CD4-positive, alpha-beta T cell treated with Interleukin-6 for 4 hours (primary cell): ENCODE measurements around the gene DERA.
"Not testable (repeated sequence)": the region's sequence is repeated elsewhere in the genome, so short reads cannot be mapped to it uniquely, and the experiment has no call there.

Experiments used
- DNase-seq: peaks from one replicate; pipeline ENCODE4 v3.0.0-alpha.2; 2020; ENCODE audit warnings: mixed read lengths

DERA gene

GRCh38 chr12:16016748-16017147 is 105.6 kb downstream of the DERA start:
- DNase-seq = no peak

- DNase-seq = no peak
These were observed 107.2 kb downstream of the DERA start for GRCh38 chr12:16018306-16018705.

GRCh38 chr12:16019136-16019535 is 108.0 kb downstream of the DERA start:
- DNase-seq = no peak

GRCh38 chr12:16020031-16020430 is 108.9 kb downstream of the DERA start:
- DNase-seq = no peak

- DNase-seq = no peak
These were observed 109.9 kb downstream of the DERA start for GRCh38 chr12:16021026-16021425.

GRCh38 chr12:16021676-16022075 is 110.5 kb downstream of the DERA start:
- no peak for DNase-seq

- no peak for DNase-seq
These were observed 115.9 kb downstream of the DERA start for GRCh38 chr12:16027002-16027401.

GRCh38 chr12:16030744-16031143 is 119.6 kb downstream of the DERA start:
- DNase-seq = no peak

- DNase-seq = no peak
These were observed 123.1 kb downstream of the DERA start for GRCh38 chr12:16034136-16034817.

- no peak for DNase-seq
These were observed 124.9 kb downstream of the DERA start for GRCh38 chr12:16036073-16036472.

GRCh38 chr12:16037533-16037932 is 126.4 kb downstream of the DERA start:
- no peak for DNase-seq

GRCh38 chr12:16043480-16043879 is 132.3 kb downstream of the DERA start:
- DNase-seq = no peak

- no peak for DNase-seq
These were observed 135.1 kb downstream of the DERA start for GRCh38 chr12:16046266-16046665.

GRCh38 chr12:16048511-16048910 is 137.4 kb downstream of the DERA start:
- no peak for DNase-seq

- no peak for DNase-seq
These were observed 145.8 kb downstream of the DERA start for GRCh38 chr12:16056910-16057309.

GRCh38 chr12:16057351-16057751 is 146.2 kb downstream of the DERA start:
- DNase-seq = not testable (repeated sequence)

GRCh38 chr12:16062611-16063010 is 151.5 kb downstream of the DERA start:
- no peak for DNase-seq

- DNase-seq = no peak
These were observed 152.6 kb downstream of the DERA start for GRCh38 chr12:16063726-16064125.

GRCh38 chr12:16070113-16070512 is 159.0 kb downstream of the DERA start:
- no peak for DNase-seq

- DNase-seq = no peak
These were observed 161.5 kb downstream of the DERA start for GRCh38 chr12:16072678-16073077.

- DNase-seq = no peak
These were observed 163.8 kb downstream of the DERA start for GRCh38 chr12:16074894-16075293.

- DNase-seq = no peak
These were observed 164.8 kb downstream of the DERA start for GRCh38 chr12:16075887-16076286.

GRCh38 chr12:16076557-16076956 is 165.4 kb downstream of the DERA start:
- DNase-seq = no peak

- no peak for DNase-seq
These were observed 165.9 kb downstream of the DERA start for GRCh38 chr12:16076970-16077522.

- no peak for DNase-seq
These were observed 175.3 kb downstream of the DERA start for GRCh38 chr12:16086462-16086861.
